Lower leg skin (tissue), 4 donors: Measurements from ENCODE around the gene PRELID3B. TPM values are rescaled to one million over a fixed set of nuclear protein-coding genes. Genes with fewer than 3 reads are reported as not detected.

ENCODE experiments used
- DNase-seq, 2 donors: peaks; one replicate each; pipeline ENCODE4 v3.0.0-alpha.2; 2019; ENCODE audit warnings: low spot score in 2 of 2
- H3K4me3 ChIP-seq: fragments of 200-600 bp; sonication (generic); 2 replicates; pipeline ENCODE4 v1.5.1; 2017; ENCODE audit warnings: mild to moderate bottlenecking, low read depth; ENCODE audit not compliant: poor library complexity, severe bottlenecking
- CTCF ChIP-seq, 3 donors: fragments of 450-650 bp; IDR thresholded peaks; one replicate each; pipeline ENCODE4 v1.5.1; 2016; ENCODE audit warnings: antibody characterized with exemption in 3 of 3, mild to moderate bottlenecking in 3 of 3, moderate library complexity in 2 of 3
- POLR2A ChIP-seq, 2 donors: fragments of 450-650 bp; IDR thresholded peaks; one replicate each; pipeline ENCODE4 v1.6.1; 2016 to 2017; ENCODE audit warnings: antibody characterized with exemption in 2 of 2, mild to moderate bottlenecking in 1 of 2, moderate library complexity in 1 of 2
- WGBS, 2 donors: methylation state at CpG; one replicate each; pipeline ENCODE4 v1.1.5; 2018; 5-methylcytosine and 5-hydroxymethylcytosine counted together
- intact Hi-C: fragments of 100-400 bp; cut with DNase I; formaldehyde crosslinking; loops from one replicate; pipeline ENCODE4 v1.15.0; 2023; ENCODE audit warnings: low total_unique reads
- total RNA-seq, 4 donors: library from RNA; depleted of rRNA; stranded (reverse); fragments of >200 nt; gene quantifications; one replicate each; pipeline ENCODE4 v1.1.0, GENCODE V29; 2016

PRELID3B gene
- total RNA-seq, 4 donors from 2014 or later: 38.3 to 50.8 (median 49.1) TPM

- intact Hi-C loops: no loop called here
- H3K4me3 ChIP-seq: no peak overlapping the region
- peak in 1 of 2 donors; percentile 23 for DNase-seq
- TF ChIP-seq POLR2A (IDR thresholded peaks at IDR 0.05) (no peak), CTCF (IDR thresholded peaks at IDR 0.05) (no peak)
- WGBS, 2 donors: 93 to 96% methylated on average over 3 of the region's 3 CpGs
These were observed 49.7 kb downstream of the PRELID3B start for GRCh38 chr20:58992911-58993310.

DNA sequence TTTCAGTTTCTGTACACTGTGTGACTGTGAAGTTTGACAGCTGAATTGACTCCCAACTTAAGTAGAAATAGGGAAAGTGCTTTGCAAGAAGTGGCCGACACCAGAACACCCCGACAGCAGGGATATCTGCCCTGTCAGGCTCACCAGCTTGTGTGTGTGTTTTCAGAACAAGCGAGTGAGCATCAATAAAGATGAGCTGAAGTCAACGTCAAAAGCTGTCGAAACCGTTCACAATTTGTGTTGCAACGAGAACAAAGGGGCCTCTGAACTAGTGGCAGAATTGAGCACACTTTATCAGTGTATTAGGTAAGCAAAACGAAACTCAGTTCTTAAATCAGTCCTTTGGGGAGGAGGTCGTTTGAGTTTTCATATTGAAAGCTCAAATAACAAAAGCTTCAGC is 50.9 kb downstream of the PRELID3B start:
- 89 to 91% methylated on average over 9 of the region's 9 CpGs for WGBS, 2 donors
- no peak overlapping the region for H3K4me3 ChIP-seq
- peak in 1 of 2 donors; percentile 14 for DNase-seq
- intact Hi-C loops: no loop called here
- TF ChIP-seq CTCF (IDR thresholded peaks at IDR 0.05) (no peak), POLR2A (IDR thresholded peaks at IDR 0.05) (no peak)

- H3K4me3 ChIP-seq: no peak overlapping the region
- intact Hi-C loops: no loop called here
- peak in 1 of 2 donors; percentile 68 for DNase-seq
- TF ChIP-seq CTCF (IDR thresholded peaks at IDR 0.05) (no peak), POLR2A (IDR thresholded peaks at IDR 0.05) (no peak)
- WGBS, 2 donors: 91 to 94% methylated on average over 13 to 14 of the region's 14 CpGs
These were observed 51.7 kb downstream of the PRELID3B start for GRCh38 chr20:58990651-58991445.

- DNase-seq: peak in 1 of 2 donors; percentile 58
These were observed 53.4 kb downstream of the PRELID3B start for GRCh38 chr20:58989196-58989595.

GRCh38 chr20:58988565-58988882 is 54.1 kb downstream of the PRELID3B start:
- intact Hi-C loops: no loop called here
- TF ChIP-seq CTCF (IDR thresholded peaks at IDR 0.05) (no peak), POLR2A (IDR thresholded peaks at IDR 0.05) (no peak)
- WGBS, 2 donors: 94% methylated on average over 6 of the region's 6 CpGs
- H3K4me3 ChIP-seq: no peak overlapping the region
- DNase-seq: peak in 1 of 2 donors; percentile 31

More at GRCh38 chr20:58989196-58989595, 53.4 kb downstream of the PRELID3B start:
- 88 to 96% methylated on average over 10 of the region's 10 CpGs for WGBS, 2 donors
- intact Hi-C loops: no loop called here
- no peak overlapping the region for H3K4me3 ChIP-seq
- no peak for TF ChIP-seq CTCF (IDR thresholded peaks at IDR 0.05)
